GM12873 (cell line): ENCODE data around the gene BIRC7.

ENCODE experiments used
- TF ChIP-seq, protein P1 (sequence below): IDR thresholded peaks from 2 replicates; pipeline ENCODE4 v1.5.1; 2012; ENCODE audit warnings: low read depth, mild to moderate bottlenecking, moderate library complexity, low read length, control low read depth; ENCODE audit not compliant: insufficient read depth; ENCODE audit errors: missing control alignments

BIRC7 gene

DNA sequence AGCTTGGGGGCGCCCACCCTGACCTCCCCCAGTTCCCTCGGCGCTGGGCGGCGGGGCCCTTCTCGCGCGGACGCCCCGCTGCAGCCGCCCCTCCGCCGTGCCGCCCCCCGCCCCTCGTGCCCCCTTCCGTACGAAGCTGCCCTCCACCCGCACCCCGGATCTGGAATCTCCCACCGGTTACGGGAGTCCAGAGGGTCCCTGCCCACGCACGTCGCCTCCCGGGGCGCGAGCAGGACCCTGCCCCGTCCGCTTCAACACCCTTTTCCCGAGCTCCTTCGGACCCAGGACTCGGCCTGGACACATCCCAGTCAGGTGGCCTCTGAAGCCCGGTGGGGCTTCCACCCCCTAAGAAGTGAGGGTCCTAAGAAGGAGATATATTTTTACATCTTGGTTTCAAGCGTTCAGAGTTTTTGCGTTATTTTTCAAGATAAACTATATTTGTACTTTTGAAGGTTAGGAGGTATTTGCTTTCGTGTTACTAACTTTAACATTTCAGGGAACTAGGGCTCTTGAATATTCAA lies 37.4 kb downstream of the BIRC7 start:
- TF ChIP-seq, protein P1, sequence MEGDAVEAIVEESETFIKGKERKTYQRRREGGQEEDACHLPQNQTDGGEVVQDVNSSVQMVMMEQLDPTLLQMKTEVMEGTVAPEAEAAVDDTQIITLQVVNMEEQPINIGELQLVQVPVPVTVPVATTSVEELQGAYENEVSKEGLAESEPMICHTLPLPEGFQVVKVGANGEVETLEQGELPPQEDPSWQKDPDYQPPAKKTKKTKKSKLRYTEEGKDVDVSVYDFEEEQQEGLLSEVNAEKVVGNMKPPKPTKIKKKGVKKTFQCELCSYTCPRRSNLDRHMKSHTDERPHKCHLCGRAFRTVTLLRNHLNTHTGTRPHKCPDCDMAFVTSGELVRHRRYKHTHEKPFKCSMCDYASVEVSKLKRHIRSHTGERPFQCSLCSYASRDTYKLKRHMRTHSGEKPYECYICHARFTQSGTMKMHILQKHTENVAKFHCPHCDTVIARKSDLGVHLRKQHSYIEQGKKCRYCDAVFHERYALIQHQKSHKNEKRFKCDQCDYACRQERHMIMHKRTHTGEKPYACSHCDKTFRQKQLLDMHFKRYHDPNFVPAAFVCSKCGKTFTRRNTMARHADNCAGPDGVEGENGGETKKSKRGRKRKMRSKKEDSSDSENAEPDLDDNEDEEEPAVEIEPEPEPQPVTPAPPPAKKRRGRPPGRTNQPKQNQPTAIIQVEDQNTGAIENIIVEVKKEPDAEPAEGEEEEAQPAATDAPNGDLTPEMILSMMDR: no peak

GRCh38 chr20:63273635-63274380 lies 38.1 kb downstream of the BIRC7 start:
- TF ChIP-seq, protein P1: no peak

GRCh38 chr20:63274381-63275228 lies 38.9 kb downstream of the BIRC7 start:
- TF ChIP-seq, protein P1: no peak

- TF ChIP-seq, protein P1: no peak
These were observed 40.1 kb downstream of the BIRC7 start for GRCh38 chr20:63275825-63276224.

- TF ChIP-seq, protein P1: no peak
These were observed 41.3 kb downstream of the BIRC7 start for GRCh38 chr20:63276956-63277355.

DNA sequence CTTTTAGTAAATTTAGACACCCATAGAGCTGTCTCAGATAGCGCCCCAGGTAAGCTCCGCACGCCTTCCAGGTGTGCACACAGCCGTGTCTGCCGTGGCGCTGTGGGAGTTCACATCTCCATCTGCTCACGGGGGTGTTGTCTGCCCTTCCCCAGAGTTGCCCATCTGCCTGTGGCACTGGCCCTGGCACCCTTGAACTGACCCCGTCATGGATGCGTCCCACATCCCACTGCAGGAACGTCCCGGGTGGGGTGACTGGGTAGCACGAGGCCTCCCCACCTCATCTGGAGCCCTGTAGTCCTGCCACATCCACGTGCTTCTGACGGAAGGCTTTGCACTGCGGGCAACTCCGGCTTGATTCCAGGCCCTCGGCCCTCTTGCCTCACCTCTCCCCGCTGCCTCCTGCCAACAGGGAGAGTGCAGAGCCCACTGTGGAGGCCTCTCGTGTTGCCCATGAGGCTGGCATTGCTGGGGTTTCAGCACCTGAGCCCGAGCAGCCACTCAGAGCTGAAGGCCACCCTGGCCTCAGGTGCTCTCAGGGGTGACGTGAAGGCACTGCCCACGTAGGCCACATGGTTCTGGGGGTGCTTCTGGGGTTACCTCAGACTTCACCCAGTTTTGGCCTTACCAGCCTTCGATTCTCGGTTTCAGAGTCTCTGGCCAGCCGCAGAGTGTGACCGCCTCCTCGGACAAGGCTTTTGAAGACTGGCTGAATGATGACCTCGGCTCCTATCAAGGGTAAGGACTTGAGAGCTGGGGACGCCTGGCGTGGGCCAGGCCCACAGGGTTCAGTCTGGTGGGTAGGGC lies 42.0 kb downstream of the BIRC7 start:
- TF ChIP-seq, protein P1: no peak
